CD4-positive, alpha-beta T cell (primary cell): Measurements from ENCODE around the gene TBRG1. TPM values are rescaled to one million over a fixed set of nuclear protein-coding genes. Genes with fewer than 3 reads are reported as not detected.

ENCODE experiments used
- ATAC-seq: fragments of 200-7000 bp; cut with Tn5 transposase; one replicate; pipeline ENCODE4 v1.10.0; 2022; ENCODE audit warnings: mild to moderate bottlenecking; ENCODE audit not compliant: poor library complexity
- CTCF ChIA-PET: fragments of 350-600 bp; sonication (Branson Sonifier 250); formaldehyde crosslinking; loops from one replicate; lab custom pipeline; 2021; ENCODE audit warnings: antibody characterized with exemption, inconsistent platforms; lab: Charles Lee
- POLR2A ChIA-PET: fragments of 350-600 bp; sonication (Branson Sonifier 250); formaldehyde crosslinking; loops from one replicate; lab custom pipeline; 2021; ENCODE audit warnings: antibody characterized with exemption, inconsistent platforms; lab: Charles Lee
- DNase-seq, 14 experiments: peaks; one replicate each; pipeline ENCODE4 v3.0.0-alpha.2; 2013 to 2020; ENCODE audit warnings: mixed read lengths in 2 of 14
- H3K27ac ChIP-seq, 2 donors: one replicate each; pipeline versions ENCODE4 v1.5.1 to v1.7.0; 2013; ENCODE audit warnings: low read length in 2 of 2, low read depth in 1 of 2, mild to moderate bottlenecking in 1 of 2
- H3K27me3 ChIP-seq, 2 experiments: 1 replicate in 1 of 2; 2 replicates in 1 of 2; pipeline versions ENCODE4 v1.6.1 to v1.7.0; 2013; ENCODE audit warnings: low read length in 2 of 2, control low read depth in 1 of 2, mild to moderate bottlenecking in 1 of 2, moderate library complexity in 1 of 2; ENCODE audit not compliant: insufficient read depth in 2 of 2, control insufficient read depth in 1 of 2
- H3K36me3 ChIP-seq: one replicate; pipeline ENCODE4 v1.6.1; 2013; ENCODE audit warnings: low read length, control low read depth; ENCODE audit not compliant: insufficient read depth
- H3K4me1 ChIP-seq: one replicate; pipeline ENCODE4 v1.6.1; 2013; ENCODE audit warnings: low read length, control low read depth; ENCODE audit not compliant: insufficient read depth
- H3K4me3 ChIP-seq: one replicate; pipeline ENCODE4 v1.5.1; 2013; ENCODE audit warnings: mild to moderate bottlenecking, low read length, moderate library complexity
- H3K9me3 ChIP-seq, 2 experiments: 1 replicate in 1 of 2; 2 replicates in 1 of 2; pipeline versions ENCODE4 v1.6.1 to v1.7.0; 2013; ENCODE audit warnings: low read length in 2 of 2, mild to moderate bottlenecking in 2 of 2, control low read depth in 1 of 2, moderate library complexity in 1 of 2; ENCODE audit not compliant: control insufficient read depth in 1 of 2, insufficient read depth in 1 of 2
- H3K27ac Mint-ChIP-seq: one replicate; pipeline ENCODE4 v1.8.0; 2020; ENCODE audit warnings: mixed read lengths
- H3K27me3 Mint-ChIP-seq: one replicate; pipeline ENCODE4 v1.8.0; 2021; ENCODE audit warnings: mixed read lengths
- H3K36me3 Mint-ChIP-seq: one replicate; pipeline ENCODE4 v1.8.0; 2021; ENCODE audit warnings: low read depth, mixed read lengths
- H3K4me1 Mint-ChIP-seq: one replicate; pipeline ENCODE4 v1.8.0; 2021; ENCODE audit warnings: low read depth, mixed read lengths
- H3K4me3 Mint-ChIP-seq: one replicate; pipeline ENCODE4 v1.8.0; 2020; ENCODE audit warnings: mild to moderate bottlenecking, mixed read lengths
- H3K9me3 Mint-ChIP-seq: one replicate; pipeline ENCODE4 v1.8.0; 2020; ENCODE audit warnings: mixed read lengths
- CTCF ChIP-seq: fragments of 200-600 bp; IDR thresholded peaks from one replicate; pipeline ENCODE4 v1.8.0; 2022; ENCODE audit warnings: antibody characterized with exemption, mild to moderate bottlenecking
- intact Hi-C, 2 experiments: fragments of 100-400 bp; cut with DNase I in 1 of 2; cut with micrococcal nuclease in 1 of 2; formaldehyde crosslinking; loops; one replicate each; pipeline versions ENCODE4 v1.15.1 to v1.9.0; 2023 to 2025; cut with DNase I, micrococcal nuclease
- total RNA-seq, 174 experiments: library from RNA in 2 of 174; stranded (reverse) in 2 of 174; gene quantifications; one replicate each; pipeline ENCODE4 v1.2.3 and lab custom pipeline; 2021 to 2026

Gene TBRG1
- total RNA-seq, 2 experiments from 2014 or later, result 62.4 to 65.9 TPM

- Mint-ChIP-seq H3K36me3 (peaks cover 39% of the 10 kb centered on the region), H3K4me3 (no peak overlapping the region), H3K4me1 (no peaks in the 10 kb centered on the region), H3K9me3 (no peaks in the 10 kb centered on the region), H3K27me3 (no peaks in the 10 kb centered on the region), H3K27ac (no peak overlapping the region)
- intact Hi-C loops, result no loop called here
- CTCF ChIA-PET, result interaction anchor here (0.9 kb wide), 1 partner anchor 16 kb away, joined by 3 read pairs; no protein-coding TSS in a partner anchor
- Histone ChIP-seq H3K27me3 (no peaks in the 10 kb centered on the region), H3K27ac (no peak overlapping the region), H3K9me3 (no peaks in the 10 kb centered on the region), H3K36me3 (no peaks in the 10 kb centered on the region), H3K4me1 (no peaks in the 10 kb centered on the region), H3K4me3 (no peak overlapping the region)
- TF ChIP-seq CTCF, result no peak
- POLR2A ChIA-PET, result no interaction called here
- ATAC-seq (no peak), DNase-seq (no peak)
Observed at GRCh38 chr11:124658986-124659385, 36.3 kb downstream of the TBRG1 start.

- H3K36me3 Mint-ChIP-seq, result peaks cover 43% of the 10 kb centered on the region
- H3K27me3 Mint-ChIP-seq, result no peaks in the 10 kb centered on the region
- no peaks in the 10 kb centered on the region for H3K9me3 Mint-ChIP-seq
- H3K9me3 ChIP-seq, result no peaks in the 10 kb centered on the region
- H3K27ac ChIP-seq, result no peak overlapping the region
- TF ChIP-seq CTCF, result no peak
- intact Hi-C loops, result loop anchor here in 1 of 2 experiments (10.0 kb wide), 1 partner anchor 133 kb away; no protein-coding TSS in a partner anchor
- no peak for DNase-seq
- H3K4me3 Mint-ChIP-seq, result no peak overlapping the region
- no peaks in the 10 kb centered on the region for H3K36me3 ChIP-seq
- H3K4me1 Mint-ChIP-seq, result no peaks in the 10 kb centered on the region
- H3K4me1 ChIP-seq, result no peaks in the 10 kb centered on the region
- H3K27ac Mint-ChIP-seq, result no peak overlapping the region
- CTCF ChIA-PET, result interaction anchor here (0.7 to 1.4 kb wide), 2 partner anchors 16 to 17 kb away, joined by 3 to 6 read pairs; no protein-coding TSS in a partner anchor
- no peaks in the 10 kb centered on the region for H3K27me3 ChIP-seq
- ATAC-seq, result no peak
- POLR2A ChIA-PET, result interaction anchor here (0.9 kb wide), 1 partner anchor 214 kb away, joined by 3 read pairs; no protein-coding TSS in a partner anchor
- H3K4me3 ChIP-seq, result no peak overlapping the region
Observed at GRCh38 chr11:124661553-124661952, 38.9 kb downstream of the TBRG1 start.

DNA sequence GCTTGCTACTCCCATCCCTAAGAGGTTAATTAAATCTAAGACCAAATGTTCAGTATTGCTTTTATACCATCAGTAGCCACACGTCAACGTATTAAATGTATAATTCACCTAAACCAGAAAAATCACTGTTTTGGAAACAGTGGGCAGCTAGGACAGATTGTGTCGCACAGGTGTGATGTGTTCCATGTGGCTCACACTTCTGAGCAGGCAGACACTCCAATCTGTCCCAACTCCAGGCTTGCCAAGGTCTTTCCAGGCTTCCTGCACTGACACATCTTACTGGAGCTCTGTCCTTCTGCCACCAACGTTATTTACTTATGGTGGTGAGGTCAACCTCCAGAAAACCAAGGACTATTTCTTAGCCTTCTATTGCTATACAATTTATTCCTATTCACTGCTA is 39.4 kb downstream of the TBRG1 start:
- no peak overlapping the region for H3K27ac Mint-ChIP-seq
- H3K36me3 Mint-ChIP-seq, result peaks cover 42% of the 10 kb centered on the region
- no peaks in the 10 kb centered on the region for H3K27me3 Mint-ChIP-seq
- intact Hi-C loops, result loop anchor here in 1 of 2 experiments (10.0 kb wide), 1 partner anchor 133 kb away; no protein-coding TSS in a partner anchor
- H3K36me3 ChIP-seq, result no peaks in the 10 kb centered on the region
- no peak for TF ChIP-seq CTCF
- ChIA-PET POLR2A (no interaction called here), CTCF (interaction anchor here (0.7 to 1.4 kb wide), 2 partner anchors 16 to 18 kb away, joined by 3 to 6 read pairs; no protein-coding TSS in a partner anchor)
- DNase-seq, result no peak
- no peaks in the 10 kb centered on the region for H3K9me3 Mint-ChIP-seq
- H3K4me3 ChIP-seq, result no peak overlapping the region
- no peaks in the 10 kb centered on the region for H3K4me1 ChIP-seq
- no peaks in the 10 kb centered on the region for H3K27me3 ChIP-seq
- no peak overlapping the region for H3K27ac ChIP-seq
- H3K4me3 Mint-ChIP-seq, result no peak overlapping the region
- H3K4me1 Mint-ChIP-seq, result no peaks in the 10 kb centered on the region
- no peaks in the 10 kb centered on the region for H3K9me3 ChIP-seq
- no peak for ATAC-seq
